Epithelial cell of esophagus (primary cell): ENCODE measurements around the gene LRRC17.
"Not testable (repeated sequence)": the region's sequence is repeated elsewhere in the genome, so short reads cannot be mapped to it uniquely, and the experiment has no call there.

ENCODE experiments used
- DNase-seq: peaks from one replicate; pipeline ENCODE4 v3.0.0; 2010; ENCODE audit warnings: low read depth
- H3K4me3 ChIP-seq: 2 replicates; pipeline ENCODE4 v1.5.1; 2011; ENCODE audit warnings: mild to moderate bottlenecking, low read length, control low read depth
- TF ChIP-seq, protein P1 (sequence below): IDR thresholded peaks from 2 replicates; pipeline ENCODE4 v1.5.1; 2011; ENCODE audit warnings: low read depth, mild to moderate bottlenecking, low read length, control low read depth, inconsistent platforms; ENCODE audit not compliant: insufficient read depth; ENCODE audit errors: missing control alignments

Gene LRRC17

GRCh38 chr7:102966465-102966864, 53.7 kb downstream of the LRRC17 start:
- TF ChIP-seq, protein P1, sequence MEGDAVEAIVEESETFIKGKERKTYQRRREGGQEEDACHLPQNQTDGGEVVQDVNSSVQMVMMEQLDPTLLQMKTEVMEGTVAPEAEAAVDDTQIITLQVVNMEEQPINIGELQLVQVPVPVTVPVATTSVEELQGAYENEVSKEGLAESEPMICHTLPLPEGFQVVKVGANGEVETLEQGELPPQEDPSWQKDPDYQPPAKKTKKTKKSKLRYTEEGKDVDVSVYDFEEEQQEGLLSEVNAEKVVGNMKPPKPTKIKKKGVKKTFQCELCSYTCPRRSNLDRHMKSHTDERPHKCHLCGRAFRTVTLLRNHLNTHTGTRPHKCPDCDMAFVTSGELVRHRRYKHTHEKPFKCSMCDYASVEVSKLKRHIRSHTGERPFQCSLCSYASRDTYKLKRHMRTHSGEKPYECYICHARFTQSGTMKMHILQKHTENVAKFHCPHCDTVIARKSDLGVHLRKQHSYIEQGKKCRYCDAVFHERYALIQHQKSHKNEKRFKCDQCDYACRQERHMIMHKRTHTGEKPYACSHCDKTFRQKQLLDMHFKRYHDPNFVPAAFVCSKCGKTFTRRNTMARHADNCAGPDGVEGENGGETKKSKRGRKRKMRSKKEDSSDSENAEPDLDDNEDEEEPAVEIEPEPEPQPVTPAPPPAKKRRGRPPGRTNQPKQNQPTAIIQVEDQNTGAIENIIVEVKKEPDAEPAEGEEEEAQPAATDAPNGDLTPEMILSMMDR: no peak
- no peak for DNase-seq
- no peak overlapping the region for H3K4me3 ChIP-seq

DNA sequence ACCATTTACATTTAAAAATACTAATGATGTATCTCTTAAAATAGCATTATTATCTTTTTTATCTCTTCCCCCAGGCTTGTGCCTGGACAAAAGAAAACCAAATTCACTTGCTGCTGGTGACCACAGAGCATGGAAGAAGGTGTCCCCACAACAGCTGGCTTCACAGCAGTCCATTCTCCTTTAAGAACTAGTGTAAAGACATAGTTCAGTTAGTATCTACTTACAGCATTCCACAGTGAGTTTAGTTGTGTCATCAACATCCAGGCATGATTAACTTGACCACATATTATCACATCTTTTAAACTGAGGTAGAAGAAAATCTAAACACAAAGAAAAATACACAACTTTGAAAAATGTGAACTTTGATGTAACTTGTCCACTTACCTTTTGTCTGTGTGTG, 55.0 kb downstream of the LRRC17 start:
- no peak overlapping the region for H3K4me3 ChIP-seq
- TF ChIP-seq, protein P1: no peak
- DNase-seq: peak; percentile 30

GRCh38 chr7:102973096-102973802, 60.4 kb downstream of the LRRC17 start:
- TF ChIP-seq, protein P1: no peak
- no peak for DNase-seq
- no peak overlapping the region for H3K4me3 ChIP-seq

DNA sequence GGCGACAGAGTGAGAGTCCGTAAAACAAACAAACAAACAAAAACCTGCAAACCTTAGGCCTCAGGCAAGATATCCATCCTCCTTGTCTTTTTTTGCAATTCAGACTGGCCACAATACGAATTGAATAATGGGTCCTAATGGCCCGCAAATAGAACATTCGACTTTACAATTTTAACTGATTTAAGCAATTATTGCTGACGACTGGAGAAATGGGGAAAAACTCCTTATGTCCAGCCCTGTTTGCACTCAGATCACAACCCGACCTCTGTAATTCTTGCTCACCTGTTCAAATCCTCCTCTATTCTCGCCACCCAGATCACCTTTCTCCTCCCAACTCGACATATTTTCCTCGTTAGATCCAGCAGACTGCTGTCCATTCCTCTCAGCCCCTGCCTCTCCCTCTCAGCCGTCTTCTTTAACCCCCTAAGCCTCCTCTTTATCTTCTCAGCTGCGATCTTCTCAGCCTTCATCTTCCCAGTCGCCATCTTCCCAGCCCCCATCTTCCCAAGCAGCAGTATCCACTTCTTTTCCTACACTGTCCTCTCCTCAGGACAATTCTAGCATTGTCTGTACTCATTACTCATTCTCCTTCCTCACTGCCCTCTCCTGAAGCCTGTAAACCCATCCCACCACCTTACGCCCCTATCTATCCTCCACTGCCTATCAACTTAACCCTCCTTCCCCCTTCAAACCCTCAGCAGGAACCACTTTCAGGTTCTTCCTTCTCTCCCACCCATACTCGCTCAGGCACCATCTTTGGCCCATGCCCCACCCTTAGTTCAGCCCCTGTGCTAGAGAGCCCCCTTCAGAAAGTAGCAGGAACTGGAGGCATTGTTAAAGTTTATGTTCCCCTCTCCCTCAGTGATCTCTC, 61.8 kb downstream of the LRRC17 start:
- H3K4me3 ChIP-seq: no peak overlapping the region
- DNase-seq: no peak
- TF ChIP-seq, protein P1: no peak

GRCh38 chr7:102975854-102976253, 63.1 kb downstream of the LRRC17 start:
- H3K4me3 ChIP-seq: no peak overlapping the region
- no peak for DNase-seq
- TF ChIP-seq, protein P1: no peak

DNA sequence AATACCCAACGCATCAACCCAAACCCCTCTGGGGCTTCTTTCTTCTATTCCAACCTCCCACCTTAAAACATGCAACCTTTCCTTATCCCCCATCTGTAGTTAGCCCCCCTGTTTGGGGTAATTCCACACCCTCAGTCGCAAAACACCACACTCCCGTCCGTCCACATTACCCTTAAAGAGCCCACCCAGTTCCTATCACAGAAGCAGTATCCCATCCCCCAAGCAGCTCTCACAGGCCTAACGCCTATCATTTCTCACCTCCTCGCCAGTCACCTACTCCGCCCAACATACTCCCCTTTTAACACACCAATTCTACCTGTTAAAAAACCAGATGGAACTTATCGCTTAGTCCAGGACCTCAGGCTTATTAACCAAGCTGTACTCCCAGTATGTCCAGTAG, 63.7 kb downstream of the LRRC17 start:
- DNase-seq: no peak
- no peak overlapping the region for H3K4me3 ChIP-seq
- TF ChIP-seq, protein P1: no peak

DNA sequence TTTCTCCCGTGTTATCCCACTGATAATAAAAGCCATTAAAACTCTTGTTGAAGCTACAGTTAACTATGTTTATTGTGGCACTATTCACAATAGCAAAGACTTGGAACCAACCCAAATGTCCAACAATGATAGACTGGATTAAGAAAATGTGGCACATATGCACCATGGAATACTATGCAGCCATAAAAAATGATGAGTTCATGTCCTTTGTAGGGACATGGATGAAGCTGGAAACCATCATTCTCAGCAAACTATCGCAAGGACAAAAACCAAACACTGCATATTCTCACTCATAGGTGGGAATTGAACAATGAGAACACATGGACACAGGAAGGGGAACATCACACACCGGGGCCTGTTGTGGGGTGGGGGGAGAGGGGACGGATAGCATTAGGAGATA, 64.8 kb downstream of the LRRC17 start:
- H3K4me3 ChIP-seq, DNase-seq: not testable (repeated sequence)
